Islet of Langerhans (tissue), 1 donor: ENCODE data around the gene SMS.

Source experiments
- FAIRE-seq: peaks from one replicate; lab custom pipeline; 2011; peaks lifted over from hg19 to GRCh38; lab: Jason Lieb, UNC

The SMS gene

DNA sequence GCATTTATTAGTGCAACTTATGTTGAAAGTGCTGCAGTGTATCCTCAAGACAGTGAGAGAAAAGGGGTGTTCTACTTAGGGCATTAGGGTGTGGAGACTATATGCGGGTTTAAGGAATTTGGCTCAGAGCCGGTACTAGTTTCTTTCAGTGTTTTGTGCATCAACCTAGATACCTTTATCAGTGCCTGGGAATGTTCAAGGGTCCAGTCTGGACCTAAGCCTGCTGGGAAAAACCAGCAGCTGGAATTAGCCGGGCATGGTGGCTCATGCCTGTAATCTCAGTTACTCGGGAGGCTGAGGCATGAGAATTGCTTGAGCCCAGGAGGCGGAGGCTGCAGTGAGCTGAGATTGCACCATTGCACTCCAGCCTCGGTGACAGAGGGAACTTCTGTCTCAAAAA is 99.0 kb downstream of the SMS start:
- no peak for FAIRE-seq

DNA sequence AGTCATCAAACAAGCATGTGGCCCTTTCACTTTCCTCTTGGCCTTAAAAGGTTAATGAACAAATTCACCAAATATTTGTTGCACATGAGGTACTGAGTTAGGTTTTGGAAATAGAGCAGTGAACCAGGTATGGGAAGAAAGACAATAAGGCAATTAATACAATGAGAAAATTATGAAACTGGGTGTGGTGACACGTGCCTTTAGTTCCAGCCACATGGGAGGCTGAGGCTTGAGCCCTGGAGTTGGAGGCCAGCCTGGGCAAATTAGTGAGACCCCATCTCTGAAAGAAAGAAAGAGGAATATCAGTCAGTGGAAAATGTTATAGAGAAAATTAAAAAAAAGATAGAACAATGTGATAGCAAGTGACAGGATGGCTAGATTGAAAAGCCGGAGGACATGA is 99.7 kb downstream of the SMS start:
- no peak for FAIRE-seq

DNA sequence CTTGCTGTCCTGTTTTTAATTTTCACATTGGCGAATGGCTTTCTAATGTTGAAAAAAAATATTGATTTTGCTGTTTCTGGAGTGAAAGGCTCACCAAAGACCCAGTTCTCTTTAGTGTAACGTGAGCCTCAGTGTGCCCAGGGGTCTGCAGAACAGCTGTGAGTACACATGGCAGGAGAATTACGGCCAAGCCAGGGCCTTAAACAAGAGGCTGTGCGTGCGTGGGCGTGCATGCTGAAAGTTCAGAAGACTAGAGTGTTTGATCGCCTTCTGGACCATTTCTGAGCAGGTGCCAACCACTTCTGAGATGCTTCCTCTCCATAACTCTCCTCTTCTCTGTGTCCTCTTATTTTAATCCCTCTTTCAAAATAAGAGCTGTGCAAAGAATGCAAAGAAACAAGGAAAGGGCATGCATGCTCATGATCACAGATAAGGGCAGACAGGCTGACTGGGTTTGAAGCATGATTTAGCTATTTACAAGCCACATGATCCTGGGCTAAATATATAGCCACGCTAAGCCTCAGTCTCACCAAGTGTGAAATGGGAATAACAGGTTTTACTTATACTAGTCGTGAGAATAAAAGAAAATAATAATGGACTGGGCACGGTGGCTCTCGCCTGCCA is 101.5 kb downstream of the SMS start:
- FAIRE-seq: no peak

DNA sequence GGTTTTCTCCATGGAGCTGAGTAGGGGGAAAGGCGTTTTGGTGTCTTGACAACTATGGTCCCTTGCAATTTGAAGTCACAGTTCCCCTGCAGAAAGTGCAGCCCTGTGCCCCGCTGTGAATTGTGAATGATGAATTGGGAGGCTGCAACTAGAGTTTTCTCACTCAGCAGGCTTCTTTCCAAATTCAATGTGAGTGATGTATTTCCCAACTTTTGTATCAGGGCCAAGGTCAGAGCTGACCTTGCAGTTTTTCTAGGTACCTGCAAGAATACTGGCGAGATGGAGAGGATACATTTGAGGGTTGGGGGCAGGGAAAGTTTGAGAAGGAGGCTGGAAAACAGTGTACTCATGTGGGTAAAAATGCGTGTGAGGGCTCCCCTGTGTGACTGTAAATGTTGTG is 103.4 kb downstream of the SMS start:
- FAIRE-seq: no peak
